Stimulated activated CD8-positive, alpha-beta memory T cell treated with anti-CD3 and anti-CD28 coated beads, Interleukin-15, amount 100 ng/mL, for 24 hours (primary cell): ENCODE results near the gene LRRIQ1.
"Not testable (repeated sequence)": the region's sequence is repeated elsewhere in the genome, so short reads cannot be mapped to it uniquely, and the experiment has no call there.

Source experiments
- DNase-seq: peaks from one replicate; pipeline ENCODE4 v3.0.0-alpha.2; 2020; ENCODE audit warnings: low read depth

The LRRIQ1 gene

GRCh38 chr12:85060916-85061315, 24.8 kb downstream of the LRRIQ1 start:
- DNase-seq = no peak

- no peak for DNase-seq
These were observed 29.8 kb downstream of the LRRIQ1 start for GRCh38 chr12:85065837-85066482.

- no peak for DNase-seq
These were observed 36.7 kb downstream of the LRRIQ1 start for GRCh38 chr12:85072826-85073225.

DNA sequence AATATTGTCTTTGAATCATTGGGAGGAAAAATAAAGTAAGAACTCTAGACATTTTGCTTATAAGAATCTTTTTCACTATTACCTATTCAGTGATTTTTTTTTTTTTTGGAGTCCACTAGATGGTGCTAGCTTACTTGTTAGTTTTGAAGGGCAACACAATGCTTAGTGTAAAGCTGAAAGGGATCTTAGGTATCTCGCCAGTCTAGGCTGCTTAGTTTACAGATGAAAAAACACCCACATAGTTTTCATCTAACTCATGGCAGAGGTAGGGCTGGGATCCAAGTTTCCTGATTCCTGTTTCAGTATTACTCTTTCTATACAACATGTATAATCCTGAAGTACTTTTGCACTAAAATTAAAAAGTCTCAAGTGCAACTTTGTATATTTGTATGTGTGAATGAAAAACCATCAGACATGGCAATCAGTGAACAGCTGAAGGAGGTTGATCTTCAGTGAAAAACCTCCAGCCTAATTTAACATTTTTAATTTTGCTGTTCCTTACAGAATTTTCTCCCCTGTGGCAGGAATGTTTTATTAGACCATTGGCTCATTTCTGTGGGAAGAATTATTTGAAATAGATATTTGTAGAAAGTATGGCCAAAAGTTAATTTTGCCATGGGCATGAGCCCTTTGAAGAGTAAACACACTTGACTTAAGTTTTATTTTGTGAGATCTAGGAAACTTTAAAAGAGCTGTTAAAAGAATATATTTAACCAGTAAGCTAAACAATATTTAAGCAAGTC, 40.7 kb downstream of the LRRIQ1 start:
- DNase-seq = no peak

DNA sequence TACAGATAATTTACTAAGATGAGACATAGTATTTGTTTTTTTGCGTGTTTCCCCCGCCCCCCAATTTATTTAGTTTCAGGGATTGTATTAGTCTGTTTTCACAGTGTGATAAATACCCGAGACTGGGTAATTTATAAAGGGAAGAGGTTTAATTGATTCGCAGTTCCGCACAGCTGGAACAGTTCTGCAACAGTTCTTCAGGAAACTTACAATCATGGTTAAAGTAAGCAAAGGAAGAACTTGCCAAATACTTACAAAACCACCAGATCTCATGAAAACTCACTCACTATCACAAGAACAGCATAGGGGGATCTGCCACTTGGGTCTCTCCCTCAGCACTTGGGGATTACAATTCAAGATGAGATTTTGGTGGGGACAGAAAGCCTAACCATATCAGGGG, 48.9 kb downstream of the LRRIQ1 start:
- no peak for DNase-seq

GRCh38 chr12:85089792-85090191, 53.6 kb downstream of the LRRIQ1 start:
- no peak for DNase-seq

DNA sequence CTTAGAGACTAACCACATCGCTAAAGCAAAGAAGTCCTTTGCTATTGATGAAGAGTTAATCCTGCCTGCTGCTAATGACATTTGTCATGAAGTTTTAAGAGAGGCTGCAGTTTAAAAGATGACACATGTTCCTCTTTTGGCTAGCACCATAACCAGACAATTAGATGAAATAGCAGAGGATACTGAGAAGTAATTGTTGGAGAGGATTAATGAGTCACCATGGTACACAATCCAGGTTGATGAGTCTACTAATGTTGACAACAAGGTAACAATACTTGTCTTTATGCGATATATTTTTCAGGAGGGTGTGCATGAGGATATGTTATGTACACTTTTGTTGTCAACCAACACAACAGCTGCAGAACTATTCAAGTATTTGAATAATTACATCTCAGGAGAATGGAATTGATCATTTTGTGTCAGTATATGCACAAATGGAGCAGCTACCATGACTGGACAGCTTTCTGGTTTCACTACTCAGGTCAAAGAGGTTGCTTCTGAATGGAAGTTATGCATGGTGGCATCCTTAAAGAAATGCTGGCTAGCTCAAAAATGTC, 56.7 kb downstream of the LRRIQ1 start:
- no peak for DNase-seq

DNA sequence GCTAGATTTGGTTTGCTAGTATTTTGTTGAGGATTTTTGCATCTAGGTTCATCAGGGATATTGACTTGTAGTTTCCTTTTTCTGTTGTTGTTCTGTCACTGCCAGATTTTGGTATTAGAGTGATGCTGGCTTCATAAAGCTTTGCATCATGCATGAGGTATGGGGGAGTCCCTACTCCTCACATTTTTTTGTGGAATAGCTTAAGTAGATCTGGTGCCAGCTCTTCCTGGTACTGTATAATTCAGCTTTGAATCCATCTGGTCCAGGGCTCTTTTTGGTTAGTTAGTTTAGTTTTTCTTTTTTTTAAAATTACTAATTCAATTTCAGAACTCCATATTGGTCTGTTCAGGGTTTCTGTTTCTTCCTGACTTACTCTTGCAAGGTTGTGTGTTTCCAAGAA, 59.4 kb downstream of the LRRIQ1 start:
- no peak for DNase-seq

- DNase-seq = no peak
These were observed 94.5 kb downstream of the LRRIQ1 start for GRCh38 chr12:85130646-85131045.

DNA sequence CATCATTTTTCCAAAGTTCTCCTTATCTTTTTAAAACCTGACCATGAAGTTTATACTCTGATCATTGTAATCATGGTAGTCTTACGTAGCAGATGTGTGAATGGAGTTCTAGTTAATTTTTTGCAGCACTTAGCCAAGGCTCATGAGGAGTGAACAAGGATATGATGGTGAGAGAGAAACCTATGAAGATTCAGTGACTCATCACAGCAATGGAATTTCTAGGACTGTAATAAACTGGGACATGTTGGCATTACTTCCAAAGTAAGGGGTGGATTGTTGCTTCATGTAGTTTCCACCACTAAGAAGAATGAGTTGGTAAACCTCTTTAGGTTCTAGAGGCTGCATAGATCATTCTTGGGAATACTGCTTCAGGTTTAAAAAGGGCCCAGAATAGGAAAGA, 102.7 kb downstream of the LRRIQ1 start:
- no peak for DNase-seq

DNA sequence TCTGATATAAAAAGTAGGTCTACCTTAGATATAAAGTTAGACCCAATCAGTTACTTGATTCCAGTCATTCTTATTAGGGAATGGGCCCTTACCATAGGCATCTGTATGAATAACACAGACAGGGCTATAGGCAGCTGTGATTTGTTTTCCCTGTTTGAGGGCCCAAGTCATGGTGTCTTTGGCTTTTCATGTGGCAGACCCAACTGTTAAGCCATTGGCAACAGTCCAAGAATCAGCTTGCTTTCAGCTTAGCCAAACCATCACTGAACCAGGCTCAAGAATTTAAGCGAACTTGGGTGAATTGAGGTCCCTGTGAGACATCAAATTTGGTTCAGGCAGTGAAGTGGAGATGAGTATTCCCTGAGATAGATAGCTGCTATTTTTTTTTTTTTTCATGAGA, 111.2 kb downstream of the LRRIQ1 start:
- DNase-seq = no peak

DNA sequence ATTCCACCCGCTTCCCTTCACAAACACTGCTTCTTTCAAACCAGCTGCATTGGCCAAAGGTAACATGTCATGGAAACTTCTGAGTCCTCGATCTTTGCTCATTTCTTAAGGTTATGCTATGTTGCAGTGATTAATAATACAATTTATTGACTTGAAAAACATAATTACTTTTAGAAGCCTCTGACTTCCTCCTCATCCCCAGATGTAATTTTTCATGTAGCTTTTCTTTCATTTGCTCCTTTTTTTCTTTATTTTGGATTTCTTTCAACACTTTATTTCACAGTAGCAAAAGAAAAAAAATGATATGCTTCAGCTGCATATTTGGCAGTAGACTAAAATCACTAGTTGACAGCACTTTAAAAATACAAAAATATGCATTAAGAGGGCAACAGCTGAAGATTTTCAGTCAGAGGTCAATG, 116.2 kb downstream of the LRRIQ1 start:
- DNase-seq = no peak

GRCh38 chr12:85155791-85156190, 119.6 kb downstream of the LRRIQ1 start:
- DNase-seq = no peak

DNA sequence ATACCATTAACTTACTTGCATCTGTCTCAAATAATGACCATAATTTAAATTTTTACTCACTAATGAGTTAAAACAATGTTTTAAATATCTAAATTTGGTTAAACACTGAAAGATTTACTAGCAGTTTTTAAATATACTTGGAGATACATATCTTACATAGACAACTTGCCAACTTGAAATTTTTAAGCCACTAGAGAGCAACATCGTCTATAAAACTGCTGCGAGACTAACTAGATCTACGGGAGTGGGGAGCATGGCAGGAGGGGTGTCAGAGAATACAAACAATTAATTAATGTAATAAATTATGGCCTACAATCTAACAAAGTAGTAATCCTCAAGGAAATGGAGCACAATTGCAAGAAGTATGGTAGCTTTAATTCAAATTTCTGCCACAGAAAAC, 120.4 kb downstream of the LRRIQ1 start:
- no peak for DNase-seq

- DNase-seq = no peak
These were observed 121.0 kb downstream of the LRRIQ1 start for GRCh38 chr12:85157035-85157603.

DNA sequence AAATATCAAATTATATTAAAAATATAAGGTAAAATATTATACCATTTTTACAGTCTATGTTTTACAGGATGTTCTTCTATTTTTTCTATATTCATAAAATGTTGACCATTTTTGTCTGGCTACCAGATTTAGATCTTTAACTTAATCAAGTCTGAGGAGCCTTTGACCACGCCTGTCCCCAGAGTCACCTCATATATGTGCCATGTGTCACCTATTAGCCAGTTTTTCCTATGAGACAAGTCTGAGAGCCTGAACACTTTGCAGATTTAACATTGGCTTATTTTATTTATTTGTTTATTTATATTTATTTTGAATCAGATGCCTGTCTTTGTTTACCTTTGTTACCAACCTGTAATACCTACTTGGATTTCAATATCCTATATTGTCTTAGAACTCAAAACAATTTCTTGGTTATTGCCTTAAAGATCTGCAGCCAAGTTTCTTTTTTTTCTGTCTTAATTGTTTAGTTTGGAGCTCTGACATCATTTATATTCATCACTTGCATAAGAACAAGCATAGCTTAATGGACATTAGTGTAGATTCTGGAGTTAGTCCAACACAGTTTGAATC, 127.7 kb downstream of the LRRIQ1 start:
- DNase-seq = no peak

DNA sequence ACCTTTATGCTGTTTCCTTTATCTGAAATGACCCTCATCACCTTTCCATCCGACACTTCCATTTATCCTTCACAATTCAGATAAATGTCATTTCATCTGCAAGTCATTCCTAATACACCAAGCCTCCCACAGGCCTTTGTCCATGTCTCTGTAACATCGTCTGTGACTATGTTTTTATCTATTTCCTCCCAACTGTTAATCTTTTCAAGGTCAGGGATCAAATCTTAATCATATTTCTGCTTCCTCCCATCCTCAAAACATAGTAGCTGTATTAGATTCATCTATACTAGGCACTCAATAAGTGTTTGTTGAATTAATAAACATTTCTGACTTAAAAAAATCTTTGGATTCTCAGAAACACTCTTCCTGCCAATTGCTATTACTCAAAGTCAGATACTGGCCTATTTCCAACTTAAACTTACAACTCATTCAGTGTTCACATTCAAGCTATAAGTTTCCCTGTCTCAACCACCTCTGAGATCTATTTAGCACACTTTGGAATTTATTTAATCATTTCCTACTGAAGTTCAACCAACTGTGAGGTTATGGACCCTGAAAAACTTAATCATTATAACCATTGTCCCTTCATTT, 143.6 kb downstream of the LRRIQ1 start:
- no peak for DNase-seq

DNA sequence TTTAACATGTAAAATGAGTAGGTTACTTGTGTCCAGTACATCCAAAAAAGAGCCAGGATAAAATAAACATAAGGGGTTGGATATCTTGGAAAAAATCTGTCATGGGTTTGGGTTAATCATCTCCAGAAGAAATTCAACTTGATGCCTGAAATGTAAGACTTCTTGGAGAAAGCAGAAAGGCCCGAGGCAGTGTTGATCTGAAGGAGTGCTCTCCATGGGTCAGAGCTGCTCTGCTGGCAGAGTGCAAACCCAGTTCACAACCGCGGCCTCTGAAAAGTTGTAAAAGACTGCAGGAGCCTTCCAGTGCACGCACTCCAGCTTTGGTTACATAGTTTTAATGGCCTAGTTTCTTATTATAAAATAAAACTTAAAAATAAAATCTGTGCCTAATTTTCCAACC, 146.5 kb downstream of the LRRIQ1 start:
- DNase-seq = no peak

GRCh38 chr12:85183855-85184254, 147.7 kb downstream of the LRRIQ1 start:
- DNase-seq = no peak

DNA sequence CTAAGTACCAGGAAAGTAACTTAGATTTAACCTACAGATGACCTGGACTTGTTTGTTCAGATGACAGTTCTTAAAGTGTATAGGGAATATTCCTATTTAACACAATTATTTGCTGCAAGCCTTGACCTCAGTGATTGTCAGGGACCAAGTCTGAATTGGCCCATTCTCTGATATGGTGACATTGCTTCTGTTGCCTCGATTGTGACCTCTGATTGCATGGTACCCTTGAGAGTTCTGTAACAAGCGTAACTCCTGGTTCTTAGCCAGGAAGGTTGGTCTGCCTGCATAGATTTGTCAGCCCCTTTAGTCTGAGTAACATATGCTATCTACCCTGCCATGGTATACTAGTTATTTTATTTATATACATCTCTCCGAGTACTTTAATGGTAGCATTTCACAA, 150.1 kb downstream of the LRRIQ1 start:
- no peak for DNase-seq

GRCh38 chr12:85188619-85189018, 152.5 kb downstream of the LRRIQ1 start:
- DNase-seq = no peak

GRCh38 chr12:85190728-85191127, 154.6 kb downstream of the LRRIQ1 start:
- DNase-seq = no peak

DNA sequence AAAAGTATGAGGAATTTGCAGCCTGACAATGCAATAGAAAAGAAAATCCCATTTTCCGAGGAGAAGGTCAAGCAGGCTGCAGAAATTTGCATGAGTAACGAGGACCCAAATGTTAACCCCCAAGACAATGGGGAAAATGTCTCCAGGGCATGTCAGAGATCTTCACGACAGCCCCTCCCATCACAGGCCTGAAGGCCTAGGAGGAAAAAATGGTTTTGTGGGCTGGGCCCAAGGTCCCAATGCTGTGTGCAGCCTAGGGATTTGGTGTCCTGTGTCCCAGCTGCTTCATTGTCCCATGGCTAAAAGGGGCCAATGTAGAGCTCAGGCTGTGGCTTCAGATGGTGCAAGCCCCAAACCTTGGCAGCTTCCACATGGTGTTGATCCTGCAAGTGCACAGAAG, 167.7 kb downstream of the LRRIQ1 start:
- not testable (repeated sequence) for DNase-seq
